VCaP (cell line): Measurements from ENCODE around the gene ZNRF4.
"Not testable (repeated sequence)": the region's sequence is repeated elsewhere in the genome, so short reads cannot be mapped to it uniquely, and the experiment has no call there.

Source experiments
- H3K27ac ChIP-seq: fragments of 450-650 bp; 2 replicates; pipeline ENCODE4 v1.5.1; 2017
- CTCF ChIP-seq: fragments of 450-650 bp; conservative IDR thresholded peaks from 2 replicates; pipeline ENCODE4 v1.5.1; 2017; ENCODE audit warnings: mild to moderate bottlenecking, moderate library complexity

Gene ZNRF4

GRCh38 chr19:5435642-5436017, 19.6 kb upstream of the ZNRF4 start:
- H3K27ac ChIP-seq, result no peak overlapping the region
- TF ChIP-seq CTCF, result no peak

- no peak for TF ChIP-seq CTCF
- H3K27ac ChIP-seq, result no peak overlapping the region
These were observed 18.9 kb upstream of the ZNRF4 start for GRCh38 chr19:5436106-5436947.

- no peak overlapping the region for H3K27ac ChIP-seq
These were observed 18.3 kb upstream of the ZNRF4 start for GRCh38 chr19:5436948-5437306.

GRCh38 chr19:5438756-5439155, 16.5 kb upstream of the ZNRF4 start:
- H3K27ac ChIP-seq, result not testable (repeated sequence)

More at GRCh38 chr19:5436948-5437306, 18.3 kb upstream of the ZNRF4 start:
- TF ChIP-seq CTCF, result no peak

- H3K27ac ChIP-seq, result no peak overlapping the region
- TF ChIP-seq CTCF, result no peak
These were observed 15.8 kb upstream of the ZNRF4 start for GRCh38 chr19:5439452-5439851.

- TF ChIP-seq CTCF, result no peak
- no peak overlapping the region for H3K27ac ChIP-seq
These were observed 14.9 kb upstream of the ZNRF4 start for GRCh38 chr19:5440299-5440698.

- no peak overlapping the region for H3K27ac ChIP-seq
- TF ChIP-seq CTCF, result no peak
These were observed 11.5 kb upstream of the ZNRF4 start for GRCh38 chr19:5443723-5444122.

- H3K27ac ChIP-seq, result no peak overlapping the region
- no peak for TF ChIP-seq CTCF
These were observed 10.8 kb upstream of the ZNRF4 start for GRCh38 chr19:5444431-5444830.
